GM18502 (cell line): ENCODE data around the gene GPC5.
"Not testable (repeated sequence)": the region's sequence is repeated elsewhere in the genome, so short reads cannot be mapped to it uniquely, and the experiment has no call there.

Source experiments
- ATAC-seq: cut with Tn5 transposase; IDR thresholded peaks from one replicate; pipeline ENCODE4 v1.9.1; 2021; ENCODE audit warnings: mild to moderate bottlenecking; ENCODE audit not compliant: unreplicated experiment, poor library complexity

The GPC5 gene

GRCh38 chr13:92188574-92188973 lies 790.2 kb downstream of the GPC5 start:
- ATAC-seq, result no peak

GRCh38 chr13:92196591-92197256 lies 798.3 kb downstream of the GPC5 start:
- ATAC-seq, result no peak

GRCh38 chr13:92197669-92198068 lies 799.2 kb downstream of the GPC5 start:
- no peak for ATAC-seq

GRCh38 chr13:92218615-92219014 lies 820.2 kb downstream of the GPC5 start:
- no peak for ATAC-seq

- ATAC-seq, result no peak
Observed at GRCh38 chr13:92221916-92222315, 823.5 kb downstream of the GPC5 start.

- no peak for ATAC-seq
Observed at GRCh38 chr13:92224052-92224821, 825.8 kb downstream of the GPC5 start.

- ATAC-seq, result no peak
Observed at GRCh38 chr13:92224825-92225224, 826.4 kb downstream of the GPC5 start.

GRCh38 chr13:92225861-92226260 lies 827.4 kb downstream of the GPC5 start:
- ATAC-seq, result no peak

GRCh38 chr13:92232871-92233270 lies 834.5 kb downstream of the GPC5 start:
- ATAC-seq, result no peak

GRCh38 chr13:92251671-92252210 lies 853.3 kb downstream of the GPC5 start:
- ATAC-seq, result no peak

GRCh38 chr13:92255526-92255925 lies 857.1 kb downstream of the GPC5 start:
- ATAC-seq, result no peak

- ATAC-seq, result no peak
Observed at GRCh38 chr13:92256211-92256610, 857.8 kb downstream of the GPC5 start.

GRCh38 chr13:92259046-92259445 lies 860.6 kb downstream of the GPC5 start:
- ATAC-seq, result no peak

- ATAC-seq, result no peak
Observed at GRCh38 chr13:92259523-92259922, 861.1 kb downstream of the GPC5 start.

GRCh38 chr13:92260363-92260762 lies 861.9 kb downstream of the GPC5 start:
- ATAC-seq, result no peak

GRCh38 chr13:92262100-92262788 lies 863.8 kb downstream of the GPC5 start:
- ATAC-seq, result no peak

- no peak for ATAC-seq
Observed at GRCh38 chr13:92265408-92265807, 867.0 kb downstream of the GPC5 start.

GRCh38 chr13:92270990-92271389 lies 872.6 kb downstream of the GPC5 start:
- ATAC-seq, result no peak

GRCh38 chr13:92272177-92272576 lies 873.8 kb downstream of the GPC5 start:
- no peak for ATAC-seq

GRCh38 chr13:92280986-92281385 lies 882.6 kb downstream of the GPC5 start:
- not testable (repeated sequence) for ATAC-seq

GRCh38 chr13:92290718-92291307 lies 892.4 kb downstream of the GPC5 start:
- ATAC-seq, result not testable (repeated sequence)
